PFSK-1 (cell line): ENCODE data around the gene AIMP1.

Experiments
- POLR2AphosphoS5 ChIP-seq: IDR thresholded peaks from 2 replicates; pipeline ENCODE4 v1.6.1; 2012; ENCODE audit warnings: low read depth, mild to moderate bottlenecking, control low read depth, low read length, moderate library complexity
- REST ChIP-seq, 2 experiments: IDR thresholded peaks; 2 replicates each; pipeline versions ENCODE4 v1.6.1 to v1.8.0; 2011 to 2012; ENCODE audit warnings: low read depth in 2 of 2, low read length in 2 of 2, control low read depth in 1 of 2, inconsistent platforms in 1 of 2, mild to moderate bottlenecking in 1 of 2, moderate library complexity in 1 of 2; ENCODE audit not compliant: insufficient read depth in 1 of 2
- SIN3A ChIP-seq: IDR thresholded peaks from 2 replicates; pipeline ENCODE4 v1.6.1; 2012; ENCODE audit warnings: mild to moderate bottlenecking, low read length, moderate library complexity, borderline replicate concordance; ENCODE audit not compliant: insufficient read depth
- TAF1 ChIP-seq: IDR thresholded peaks from 2 replicates; pipeline ENCODE4 v1.6.1; 2012; ENCODE audit warnings: low read length, control low read depth, borderline replicate concordance; ENCODE audit not compliant: insufficient read depth

DNA sequence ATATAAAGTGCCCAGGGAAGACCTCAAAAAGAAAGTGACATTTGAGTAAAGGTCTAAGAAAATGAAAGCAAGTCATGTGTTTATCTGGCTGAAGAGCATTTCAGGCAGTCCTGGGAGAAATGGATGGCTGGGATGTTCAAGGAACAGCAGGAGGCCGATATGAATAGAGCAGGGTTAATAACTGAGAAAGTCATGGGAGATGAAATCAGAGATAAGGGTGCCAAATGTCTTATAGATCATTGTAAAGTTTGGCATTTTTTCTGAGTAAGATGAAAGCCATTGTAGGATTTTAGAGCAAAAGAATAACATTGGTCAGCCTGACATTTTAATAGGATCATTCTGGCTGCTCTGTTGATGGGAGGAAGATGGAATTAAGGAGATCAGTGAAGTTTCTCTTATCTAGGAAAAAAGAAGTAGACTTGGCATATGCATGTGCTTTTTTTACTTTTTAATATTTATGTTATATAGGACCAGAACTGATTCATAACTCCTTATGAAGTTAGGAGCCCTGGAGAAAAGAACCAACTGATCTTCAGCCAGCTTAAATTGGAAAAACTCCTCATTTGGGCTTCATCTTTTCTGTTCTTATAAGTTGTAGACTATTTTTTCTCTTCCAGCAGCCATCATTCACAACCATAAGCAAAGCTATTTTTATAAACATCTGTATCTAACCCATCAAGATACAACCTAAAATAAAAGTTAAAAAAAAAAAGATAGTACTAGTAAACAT lies 18.6 kb downstream of the AIMP1 start:
- TF ChIP-seq REST (IDR thresholded peaks at IDR 0.05; ENCODE audit: insufficient read depth in 1 of 2, low read depth in 2 of 2, low read length in 2 of 2) (no peak), TAF1 (no peak), SIN3A (no peak), POLR2AphosphoS5 (no peak)
